AG04450 (cell line): ENCODE results near the gene LIMS2. TPM values are rescaled to one million over a fixed set of nuclear protein-coding genes. Genes with fewer than 3 reads are reported as not detected.

Experiments used
- CTCF ChIA-PET: fragments of 300-600, 350-600 bp; formaldehyde crosslinking; extraction: SDS; loops from one replicate; lab custom pipeline; 2022; ENCODE audit warnings: antibody characterized with exemption, inconsistent platforms; lab: Charles Lee
- POLR2A ChIA-PET: fragments of 350-600 bp; formaldehyde crosslinking; extraction: SDS; loops from one replicate; lab custom pipeline; 2021; ENCODE audit warnings: antibody characterized with exemption, inconsistent platforms; lab: Yijun Ruan, JAX
- DNase-seq: peaks from one replicate; pipeline ENCODE4 v3.0.0-alpha.2; 2011; ENCODE audit warnings: low read depth, low spot score
- H3K27ac ChIP-seq: one replicate; pipeline ENCODE4 v1.5.1; 2012; ENCODE audit warnings: low read depth, low read length, control low read depth
- H3K27me3 ChIP-seq: one replicate; pipeline ENCODE4 v1.6.0; 2012; ENCODE audit warnings: low read length; ENCODE audit not compliant: control insufficient read depth, insufficient read depth
- H3K4me3 ChIP-seq: 2 replicates; pipeline ENCODE4 v1.5.1; 2011; ENCODE audit warnings: mild to moderate bottlenecking, low read depth, low read length, control low read depth
- H3K9me3 ChIP-seq: 2 replicates; pipeline ENCODE4 v1.5.1; 2012; ENCODE audit warnings: low read length; ENCODE audit not compliant: control insufficient read depth, insufficient read depth
- polyA plus RNA-seq: library from polyadenylated mRNA; depleted of rRNA; stranded (reverse); fragments of >200 nt; gene quantifications from 2 replicates; pipeline ENCODE4 v1.2.3, GENCODE V29; 2011
- TF ChIP-seq, protein P1 (sequence below): IDR thresholded peaks from 2 replicates; pipeline ENCODE4 v1.5.1; 2011; ENCODE audit warnings: low read depth, low read length, control low read depth, inconsistent platforms

Gene LIMS2
- polyA plus RNA-seq, 1 experiment, result 6.3 TPM

DNA sequence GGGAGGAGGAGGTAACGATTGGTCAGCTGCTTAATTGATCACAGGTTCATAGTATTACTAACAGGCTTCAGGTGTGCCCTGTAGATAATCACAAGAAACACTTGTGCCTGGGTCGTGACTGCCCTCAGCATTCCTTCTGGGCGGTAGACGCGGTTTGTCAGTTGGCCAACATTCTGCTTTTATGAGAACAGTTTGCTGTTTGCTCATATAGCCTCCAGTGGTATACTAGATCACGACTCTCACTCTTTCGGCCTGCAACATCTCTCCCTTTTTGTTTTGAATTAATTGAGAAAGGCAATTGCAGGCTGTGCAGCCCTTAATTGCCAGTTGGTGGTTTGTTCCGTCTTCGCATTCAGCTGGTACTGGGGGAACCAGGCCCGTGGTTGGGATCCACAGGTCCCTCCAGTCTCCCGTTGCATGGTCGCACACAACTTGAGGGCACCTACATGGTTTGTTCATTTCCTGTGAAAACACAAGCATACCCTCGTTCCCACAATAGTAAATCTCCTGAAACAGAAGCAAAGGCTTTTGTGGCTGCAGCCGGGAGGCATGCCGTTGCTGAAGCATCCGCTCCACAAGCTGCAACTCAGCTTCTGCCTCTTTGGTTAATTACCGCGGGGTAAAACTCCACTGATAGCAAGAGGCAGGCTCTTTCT lies 59.7 kb downstream of the LIMS2 start:
- POLR2A ChIA-PET, result no interaction called here
- CTCF ChIA-PET, result no interaction called here
- DNase-seq, result no peak
- H3K27ac ChIP-seq, result no peak overlapping the region
- no peak overlapping the region for H3K4me3 ChIP-seq
- TF ChIP-seq, protein P1, sequence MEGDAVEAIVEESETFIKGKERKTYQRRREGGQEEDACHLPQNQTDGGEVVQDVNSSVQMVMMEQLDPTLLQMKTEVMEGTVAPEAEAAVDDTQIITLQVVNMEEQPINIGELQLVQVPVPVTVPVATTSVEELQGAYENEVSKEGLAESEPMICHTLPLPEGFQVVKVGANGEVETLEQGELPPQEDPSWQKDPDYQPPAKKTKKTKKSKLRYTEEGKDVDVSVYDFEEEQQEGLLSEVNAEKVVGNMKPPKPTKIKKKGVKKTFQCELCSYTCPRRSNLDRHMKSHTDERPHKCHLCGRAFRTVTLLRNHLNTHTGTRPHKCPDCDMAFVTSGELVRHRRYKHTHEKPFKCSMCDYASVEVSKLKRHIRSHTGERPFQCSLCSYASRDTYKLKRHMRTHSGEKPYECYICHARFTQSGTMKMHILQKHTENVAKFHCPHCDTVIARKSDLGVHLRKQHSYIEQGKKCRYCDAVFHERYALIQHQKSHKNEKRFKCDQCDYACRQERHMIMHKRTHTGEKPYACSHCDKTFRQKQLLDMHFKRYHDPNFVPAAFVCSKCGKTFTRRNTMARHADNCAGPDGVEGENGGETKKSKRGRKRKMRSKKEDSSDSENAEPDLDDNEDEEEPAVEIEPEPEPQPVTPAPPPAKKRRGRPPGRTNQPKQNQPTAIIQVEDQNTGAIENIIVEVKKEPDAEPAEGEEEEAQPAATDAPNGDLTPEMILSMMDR, result no peak
- H3K27me3 ChIP-seq, result peaks cover 10% of the 10 kb centered on the region
- peaks cover 24% of the 10 kb centered on the region for H3K9me3 ChIP-seq

DNA sequence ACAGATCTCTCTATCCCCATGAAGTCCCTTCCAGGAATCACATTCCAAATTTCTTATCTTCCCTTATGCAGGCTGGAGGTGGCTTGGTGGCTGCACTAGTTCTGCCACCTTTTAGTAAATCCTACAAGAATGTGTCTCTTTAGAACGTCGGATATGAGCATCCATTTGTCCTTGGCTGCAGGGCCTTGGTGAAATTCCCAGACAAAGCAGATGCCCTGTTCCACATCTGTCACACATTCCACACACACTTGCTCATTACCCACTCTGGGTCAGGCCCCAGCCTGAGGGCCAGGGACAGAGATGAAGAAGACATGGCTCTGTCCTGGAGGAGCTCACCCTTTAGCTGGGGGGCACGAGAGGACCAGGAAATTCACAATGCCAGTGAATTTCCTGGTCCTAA lies 60.6 kb downstream of the LIMS2 start:
- no peak for DNase-seq
- Histone ChIP-seq H3K27ac (no peak overlapping the region), H3K27me3 (peaks cover 10% of the 10 kb centered on the region), H3K9me3 (peaks cover 25% of the 10 kb centered on the region), H3K4me3 (no peak overlapping the region)
- ChIA-PET POLR2A (no interaction called here), CTCF (no interaction called here)
- TF ChIP-seq, protein P1, result no peak

DNA sequence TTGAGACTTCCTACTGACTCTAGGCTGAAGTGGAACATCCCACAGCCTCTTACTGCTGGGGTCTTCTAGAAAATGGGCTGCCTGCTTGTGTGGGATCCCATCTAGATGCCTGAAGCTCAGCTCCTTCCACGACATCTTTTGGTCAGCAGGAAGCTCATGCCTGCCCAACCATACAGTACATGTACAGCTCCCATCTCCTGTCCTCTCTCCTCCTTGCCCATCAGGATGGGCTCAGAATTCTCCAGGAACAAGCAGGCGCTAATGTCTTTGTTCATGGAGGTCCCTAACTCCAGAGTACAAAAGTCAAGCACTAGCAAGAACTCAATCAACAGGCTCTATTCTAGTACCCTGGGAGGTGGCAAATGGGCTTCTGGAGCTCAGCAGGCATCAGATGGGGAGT lies 61.1 kb downstream of the LIMS2 start:
- TF ChIP-seq, protein P1, result no peak
- CTCF ChIA-PET, result interaction anchor here (1.1 kb wide), 1 partner anchor 23 kb away, joined by 6 read pairs; no protein-coding TSS in a partner anchor
- Histone ChIP-seq H3K27ac (no peak overlapping the region), H3K27me3 (peaks cover 10% of the 10 kb centered on the region), H3K4me3 (no peak overlapping the region), H3K9me3 (peaks cover 25% of the 10 kb centered on the region)
- POLR2A ChIA-PET, result no interaction called here
- no peak for DNase-seq

DNA sequence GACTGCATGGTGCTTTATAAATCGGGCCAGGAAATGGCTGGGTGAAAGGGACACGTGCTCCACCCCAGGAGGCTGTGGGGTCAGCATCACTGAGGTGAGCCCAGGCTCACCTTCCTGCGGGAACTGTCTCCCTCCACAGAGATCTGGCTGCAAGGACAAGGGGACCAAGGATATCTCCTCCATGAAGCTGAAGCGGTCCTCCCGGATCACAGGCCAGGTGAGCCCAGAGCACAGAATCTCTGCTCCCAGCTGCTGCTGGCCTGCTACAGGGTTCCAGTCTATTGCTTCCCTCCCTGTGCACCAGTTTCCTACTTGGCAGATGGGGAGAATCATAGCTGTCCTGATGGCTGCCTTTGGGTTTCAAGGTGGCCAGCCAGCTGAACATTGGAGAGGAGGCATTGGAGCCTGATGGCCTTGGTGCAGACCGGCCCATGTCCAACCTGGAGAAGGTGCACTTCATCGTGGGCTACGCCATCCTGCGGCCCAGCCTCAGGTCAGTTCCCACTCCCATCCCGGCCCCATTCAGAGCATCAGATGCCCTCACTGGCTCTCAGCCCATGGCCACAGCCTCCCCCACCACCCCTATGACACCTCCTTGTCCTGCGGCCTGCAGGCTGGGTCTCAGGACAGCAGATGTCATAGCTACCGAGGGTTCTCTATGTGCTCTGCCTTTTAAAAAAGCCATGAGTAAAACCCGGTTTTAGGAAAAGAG lies 63.1 kb downstream of the LIMS2 start:
- DNase-seq, result no peak
- Histone ChIP-seq H3K9me3 (peaks cover 25% of the 10 kb centered on the region), H3K27me3 (peaks cover 24% of the 10 kb centered on the region), H3K27ac (no peak overlapping the region), H3K4me3 (no peak overlapping the region)
- ChIA-PET POLR2A (no interaction called here), CTCF (no interaction called here)
- TF ChIP-seq, protein P1, result no peak
